Spleen (tissue), 11 donors: ENCODE data around the gene SLC25A1. TPM values are rescaled to one million over a fixed set of nuclear protein-coding genes. Genes with fewer than 3 reads are reported as not detected.

ENCODE experiments used
- DNase-seq: peaks from one replicate; pipeline ENCODE4 v3.0.0-alpha.2; 2020
- H3K27ac ChIP-seq, 8 donors: fragments of 200-600 bp; sonication (generic) in 7 of 8; 1 replicate in 4 of 8; 2 replicates in 4 of 8; pipeline versions ENCODE4 v1.5.0 to v1.8.0; 2016 to 2021; ENCODE audit warnings: inconsistent platforms in 4 of 8, mild to moderate bottlenecking in 4 of 8, moderate library complexity in 1 of 8
- H3K27me3 ChIP-seq, 7 donors: fragments of 200-600 bp; sonication (generic) in 6 of 7; replicated peaks in 1 of 7; 1 replicate in 4 of 7; 2 replicates in 3 of 7; pipeline versions ENCODE4 v1.5.0 to v1.8.0; 2016 to 2021; ENCODE audit warnings: inconsistent platforms in 3 of 7, mild to moderate bottlenecking in 1 of 7
- H3K36me3 ChIP-seq, 6 donors: fragments of 200-600 bp; sonication (generic) in 5 of 6; 1 replicate in 4 of 6; 2 replicates in 2 of 6; pipeline versions ENCODE4 v1.5.0 to v1.8.0; 2016 to 2021; ENCODE audit warnings: inconsistent platforms in 2 of 6
- H3K4me1 ChIP-seq, 6 donors: fragments of 200-600 bp; sonication (generic) in 5 of 6; 1 replicate in 3 of 6; 2 replicates in 3 of 6; pipeline versions ENCODE4 v1.5.0 to v1.8.0; 2016 to 2021; ENCODE audit warnings: inconsistent platforms in 3 of 6
- H3K4me3 ChIP-seq, 8 donors: fragments of 200-600 bp; sonication (generic) in 7 of 8; 1 replicate in 4 of 8; 2 replicates in 4 of 8; pipeline versions ENCODE4 v1.5.0 to v1.8.0; 2016 to 2021; ENCODE audit warnings: inconsistent platforms in 4 of 8, mild to moderate bottlenecking in 4 of 8, moderate library complexity in 2 of 8
- H3K9me3 ChIP-seq, 8 donors: fragments of 200-600 bp; sonication (generic) in 7 of 8; 1 replicate in 4 of 8; 2 replicates in 4 of 8; pipeline versions ENCODE4 v1.5.0 to v1.8.0; 2016 to 2021; ENCODE audit warnings: inconsistent platforms in 4 of 8
- CTCF ChIP-seq, 11 experiments: fragments of 200-600 bp in 7 of 11; fragments of 450-650 bp in 4 of 11; sonication (generic) in 4 of 11; IDR thresholded peaks in 8 of 11; conservative IDR thresholded peaks in 3 of 11; 1 replicate in 7 of 11; 2 replicates in 4 of 11; pipeline versions ENCODE4 v1.4.0 to v1.8.0; 2016 to 2021; ENCODE audit warnings: antibody characterized with exemption in 11 of 11, inconsistent platforms in 4 of 11, mild to moderate bottlenecking in 1 of 11
- POLR2A ChIP-seq, 3 donors: fragments of 450-650 bp; IDR thresholded peaks; one replicate each; pipeline ENCODE4 v1.5.1; 2017; ENCODE audit warnings: antibody characterized with exemption in 3 of 3, mild to moderate bottlenecking in 1 of 3
- POLR2AphosphoS5 ChIP-seq, 3 donors: sonication (generic); formaldehyde crosslinking; IDR thresholded peaks; one replicate each; pipeline ENCODE4 v1.5.1; 2017; ENCODE audit warnings: antibody characterized with exemption in 3 of 3
- WGBS, 5 donors: extraction: QIAGEN DNeasy Blood & Tissue Kit in 3 of 5; methylation state at CpG; one replicate each; pipeline versions ENCODE4 v1.1.5 to v1.1.7; 2013 to 2018; 5-methylcytosine and 5-hydroxymethylcytosine counted together
- intact Hi-C: fragments of 100-400 bp; cut with DNase I; formaldehyde crosslinking; loops from one replicate; pipeline ENCODE4 v1.15.0; 2023; ENCODE audit warnings: low total_unique reads
- polyA plus RNA-seq, 3 donors: library from polyadenylated mRNA; stranded (reverse); fragments of 200-250 nt; gene quantifications; one replicate each; pipeline ENCODE4 v1.2.1, GENCODE V29; 2013
- total RNA-seq, 7 donors: library from RNA; depleted of rRNA in 3 of 7; stranded (reverse); fragments of >200 nt in 3 of 7; fragmentation: NEBNext Ultra II Directional in 4 of 7; extraction: Animal tissue kit (Norgen Biotek cat#: 25700) in 4 of 7; gene quantifications; one replicate each; pipeline versions ENCODE4 v1.1.0 to v1.2.1, GENCODE V29; 2016 to 2021
- donor health status: healthy with polysubstance abuse.
- donor health status: DM: no; HTN: no; CAD: no; lungs with moderate emphysema.
- donor health status: DM: no; HTN: no; CAD: no.
- donor health status: Bipolar disorder and iron deficiency.
- donor health status: healthy.
- donor health status: DM: no; HTN: no; CAD: no.
- donor health status: DM: yes; HTN: yes; CAD: no.

The SLC25A1 gene
- total and polyA plus RNA-seq, 10 donors, result 23.5 to 59.7 (median 35.9) TPM

GRCh38 chr22:19187716-19188563 lies 9.4 kb upstream of the SLC25A1 start:
- 85 to 90% (median 87%) methylated on average over 4 to 6 of the region's 6 CpGs for WGBS, 5 donors
- intact Hi-C loops, result no loop called here
- DNase-seq, result no peak

GRCh38 chr22:19184276-19184997 lies 5.9 kb upstream of the SLC25A1 start:
- intact Hi-C loops, result no loop called here
- WGBS, 5 donors, result 89 to 94% (median 90%) methylated on average over 17 to 20 of the region's 20 CpGs
- TF ChIP-seq POLR2A (IDR thresholded peaks at IDR 0.05) (no peak), CTCF (IDR thresholded peaks at IDR 0.05 in 8 of 11, conservative IDR thresholded peaks at IDR 0.05 in 3 of 11) (no peak)
- Histone ChIP-seq H3K4me3 (no peak overlapping the region), H3K9me3 (no peaks in the 10 kb centered on the region), H3K27me3 (no peaks in the 10 kb centered on the region), H3K27ac (no peak overlapping the region), H3K4me1 (peaks cover 3 to 6% (median 4%) of the 10 kb centered on the region in 6 donors), H3K36me3 (peaks cover 0 to 74% (median 0%) of the 10 kb centered on the region in 6 donors)
- no peak for DNase-seq

More at GRCh38 chr22:19187716-19188563, 9.4 kb upstream of the SLC25A1 start:
- Histone ChIP-seq H3K27me3 (no peaks in the 10 kb centered on the region), H3K4me1 (no peaks in the 10 kb centered on the region), H3K4me3 (no peak overlapping the region), H3K36me3 (peaks cover 0 to 96% (median 0%) of the 10 kb centered on the region in 6 donors), H3K27ac (no peak overlapping the region), H3K9me3 (no peaks in the 10 kb centered on the region)
- no peak for TF ChIP-seq CTCF (IDR thresholded peaks at IDR 0.05 in 8 of 11, conservative IDR thresholded peaks at IDR 0.05 in 3 of 11)
- no peak for TF ChIP-seq POLR2A (IDR thresholded peaks at IDR 0.05)
- TF ChIP-seq POLR2AphosphoS5 (IDR thresholded peaks at IDR 0.05), result no peak

GRCh38 chr22:19183216-19183615 lies 4.7 kb upstream of the SLC25A1 start:
- H3K36me3 ChIP-seq, result peaks cover 0 to 62% (median 0%) of the 10 kb centered on the region in 6 donors
- intact Hi-C loops, result no loop called here
- peaks cover 6 to 14% (median 9%) of the 10 kb centered on the region in 6 donors for H3K4me1 ChIP-seq
- 82 to 95% (median 91%) methylated on average over 5 to 9 of the region's 9 CpGs for WGBS, 5 donors
- no peak for DNase-seq
- H3K27me3 ChIP-seq, result no peaks in the 10 kb centered on the region
- H3K9me3 ChIP-seq, result no peaks in the 10 kb centered on the region
- no peak for TF ChIP-seq CTCF (IDR thresholded peaks at IDR 0.05 in 8 of 11, conservative IDR thresholded peaks at IDR 0.05 in 3 of 11)
- TF ChIP-seq POLR2AphosphoS5 (IDR thresholded peaks at IDR 0.05), result no peak
- TF ChIP-seq POLR2A (IDR thresholded peaks at IDR 0.05), result no peak
- H3K27ac ChIP-seq, result no peak overlapping the region
- no peak overlapping the region for H3K4me3 ChIP-seq
